Liver (tissue), 3 donors: ENCODE results near the gene TWF2.

Source experiments
- FOXA1 ChIP-seq: IDR thresholded peaks from 2 replicates; pipeline ENCODE4 v1.6.1; 2016; ENCODE audit warnings: antibody characterized with exemption
- RXRA ChIP-seq, 2 donors: IDR thresholded peaks; 2 replicates each; pipeline ENCODE4 v1.6.1; 2017 to 2018; ENCODE audit warnings: antibody characterized with exemption in 2 of 2, mild to moderate bottlenecking in 1 of 2
- TF ChIP-seq, protein P1 (sequence below): fragments of 150-350 bp; IDR thresholded peaks from 2 replicates; pipeline ENCODE4 v1.5.1; 2017; ENCODE audit warnings: improper control_type of control experiment, low read depth, low read length; ENCODE audit not compliant: missing input control
- donor health status: healthy.
- donor health status: healthy.

DNA sequence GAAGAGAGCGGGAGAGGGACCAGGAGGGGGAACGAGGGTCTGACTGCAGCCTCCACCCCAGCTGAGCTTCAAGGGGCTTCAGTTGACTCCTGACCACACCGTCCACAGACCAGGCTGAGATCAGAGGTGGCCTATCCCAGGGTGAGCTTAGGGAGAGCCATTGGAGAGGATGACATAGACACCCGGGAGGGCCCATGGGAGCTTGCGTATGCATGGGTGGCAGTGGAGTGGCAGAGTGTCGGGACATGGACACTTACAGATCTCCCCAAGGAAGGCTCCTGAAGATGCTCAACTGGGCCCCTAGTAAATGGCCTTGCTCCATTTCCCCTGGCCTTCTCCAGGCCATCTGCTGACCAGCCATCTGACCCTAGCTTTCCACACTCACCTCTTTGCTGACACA, 53.6 kb downstream of the TWF2 start:
- TF ChIP-seq RXRA (IDR thresholded peaks at IDR 0.05), result no peak
- TF ChIP-seq, protein P1, sequence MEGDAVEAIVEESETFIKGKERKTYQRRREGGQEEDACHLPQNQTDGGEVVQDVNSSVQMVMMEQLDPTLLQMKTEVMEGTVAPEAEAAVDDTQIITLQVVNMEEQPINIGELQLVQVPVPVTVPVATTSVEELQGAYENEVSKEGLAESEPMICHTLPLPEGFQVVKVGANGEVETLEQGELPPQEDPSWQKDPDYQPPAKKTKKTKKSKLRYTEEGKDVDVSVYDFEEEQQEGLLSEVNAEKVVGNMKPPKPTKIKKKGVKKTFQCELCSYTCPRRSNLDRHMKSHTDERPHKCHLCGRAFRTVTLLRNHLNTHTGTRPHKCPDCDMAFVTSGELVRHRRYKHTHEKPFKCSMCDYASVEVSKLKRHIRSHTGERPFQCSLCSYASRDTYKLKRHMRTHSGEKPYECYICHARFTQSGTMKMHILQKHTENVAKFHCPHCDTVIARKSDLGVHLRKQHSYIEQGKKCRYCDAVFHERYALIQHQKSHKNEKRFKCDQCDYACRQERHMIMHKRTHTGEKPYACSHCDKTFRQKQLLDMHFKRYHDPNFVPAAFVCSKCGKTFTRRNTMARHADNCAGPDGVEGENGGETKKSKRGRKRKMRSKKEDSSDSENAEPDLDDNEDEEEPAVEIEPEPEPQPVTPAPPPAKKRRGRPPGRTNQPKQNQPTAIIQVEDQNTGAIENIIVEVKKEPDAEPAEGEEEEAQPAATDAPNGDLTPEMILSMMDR, result no peak
- no peak for TF ChIP-seq FOXA1
